GM12891 (cell line): ENCODE measurements around the gene PRKAB2.

Experiments used
- POLR2A ChIP-seq: IDR thresholded peaks from 2 replicates; pipeline ENCODE4 v1.6.1; 2011; ENCODE audit warnings: low read depth, low read length, control low read depth
- POLR2AphosphoS5 ChIP-seq: IDR thresholded peaks from 2 replicates; pipeline ENCODE4 v1.6.1; 2011; ENCODE audit warnings: low read depth, low read length, control low read depth
- SPI1 ChIP-seq: IDR thresholded peaks from 2 replicates; pipeline ENCODE4 v1.6.1; 2011; ENCODE audit warnings: low read depth, low read length, control low read depth
- TAF1 ChIP-seq: IDR thresholded peaks from 2 replicates; pipeline ENCODE4 v1.6.1; 2011; ENCODE audit warnings: low read depth, low read length, control low read depth

DNA sequence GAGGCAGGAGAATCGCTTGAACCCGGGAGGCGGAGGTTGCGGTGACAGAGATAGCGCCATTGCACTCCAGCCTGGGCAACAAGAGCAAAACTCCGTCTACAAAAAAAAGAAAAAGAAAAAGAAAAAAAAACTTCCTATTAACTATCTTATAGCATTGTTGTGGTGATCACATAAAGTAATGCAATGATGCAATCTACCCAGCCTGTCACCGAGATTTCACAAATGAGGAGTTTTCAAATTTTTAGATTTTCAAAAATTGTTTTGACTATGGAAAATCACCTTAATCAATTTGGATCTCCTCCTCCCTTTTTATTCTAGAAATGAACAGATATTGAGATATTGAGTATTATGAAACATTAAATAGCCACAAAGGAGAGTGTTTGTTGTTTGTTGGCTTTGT lies 44.9 kb upstream of the PRKAB2 start:
- TF ChIP-seq TAF1 (no peak), SPI1 (no peak), POLR2A (no peak), POLR2AphosphoS5 (no peak)
